GM21528 (cell line): ENCODE results near the gene TMEM135.
"Not testable (repeated sequence)": the region's sequence is repeated elsewhere in the genome, so short reads cannot be mapped to it uniquely, and the experiment has no call there.

Experiments
- ATAC-seq: cut with Tn5 transposase; IDR thresholded peaks from one replicate; pipeline ENCODE4 v1.9.1; 2021; ENCODE audit warnings: mild to moderate bottlenecking, moderate library complexity; ENCODE audit not compliant: unreplicated experiment, low FRiP score

Gene TMEM135

DNA sequence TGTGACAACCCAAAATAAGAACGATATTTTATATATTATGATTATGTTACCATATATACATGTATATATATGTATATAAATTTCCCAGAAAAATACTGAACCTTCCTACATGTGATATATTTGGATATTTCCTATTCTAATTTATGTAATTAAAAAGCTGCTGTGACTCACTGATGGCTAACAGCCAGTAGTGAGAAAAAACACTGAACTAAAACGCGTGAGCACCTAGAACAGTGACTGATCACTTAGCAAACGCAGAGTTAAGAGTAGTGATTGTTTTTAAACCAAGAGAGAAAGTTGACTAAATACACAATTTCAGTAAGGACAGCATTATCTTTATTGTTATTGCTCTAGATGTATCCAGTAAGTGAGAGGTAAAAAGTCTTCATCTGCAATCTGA lies 213.8 kb downstream of the TMEM135 start:
- no peak for ATAC-seq

DNA sequence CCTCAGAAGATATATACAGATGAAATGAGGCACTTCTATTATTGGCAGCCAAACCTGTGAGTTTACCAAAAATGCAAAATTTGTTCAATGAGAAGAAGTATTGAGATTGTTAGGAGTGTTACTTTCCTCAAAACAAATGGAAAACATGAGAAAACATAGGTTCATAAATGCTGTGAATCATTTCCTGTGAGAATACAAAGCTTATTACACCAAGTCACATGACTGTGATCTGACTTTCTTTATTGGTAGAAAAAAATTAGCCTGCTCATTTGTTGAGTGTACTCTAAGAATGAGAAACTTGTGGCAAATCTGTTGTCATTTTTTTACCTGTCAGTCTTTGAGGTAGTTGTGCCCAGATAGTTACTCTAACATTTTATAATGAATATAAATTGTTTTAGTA lies 215.1 kb downstream of the TMEM135 start:
- no peak for ATAC-seq

GRCh38 chr11:87254562-87254961 lies 216.8 kb downstream of the TMEM135 start:
- no peak for ATAC-seq

DNA sequence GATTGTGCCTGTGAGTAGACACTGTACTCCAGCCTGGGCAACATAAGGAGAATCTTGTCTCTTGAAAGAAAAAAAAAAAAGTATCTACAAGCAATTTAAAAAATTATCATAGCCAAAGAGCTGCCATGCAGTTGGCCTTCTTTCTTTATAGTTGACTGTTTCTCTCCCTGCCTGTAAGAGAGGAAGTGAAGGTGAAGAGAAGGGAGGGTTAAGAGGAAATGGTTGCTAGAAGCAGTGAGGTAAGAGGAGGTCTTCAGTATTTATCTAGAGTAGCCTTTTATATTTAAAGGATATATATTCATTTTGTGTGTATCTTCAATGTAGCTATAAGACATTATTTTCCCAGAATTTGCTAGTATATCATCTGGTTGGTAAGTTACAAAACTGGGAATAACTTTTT lies 217.9 kb downstream of the TMEM135 start:
- ATAC-seq, result no peak

DNA sequence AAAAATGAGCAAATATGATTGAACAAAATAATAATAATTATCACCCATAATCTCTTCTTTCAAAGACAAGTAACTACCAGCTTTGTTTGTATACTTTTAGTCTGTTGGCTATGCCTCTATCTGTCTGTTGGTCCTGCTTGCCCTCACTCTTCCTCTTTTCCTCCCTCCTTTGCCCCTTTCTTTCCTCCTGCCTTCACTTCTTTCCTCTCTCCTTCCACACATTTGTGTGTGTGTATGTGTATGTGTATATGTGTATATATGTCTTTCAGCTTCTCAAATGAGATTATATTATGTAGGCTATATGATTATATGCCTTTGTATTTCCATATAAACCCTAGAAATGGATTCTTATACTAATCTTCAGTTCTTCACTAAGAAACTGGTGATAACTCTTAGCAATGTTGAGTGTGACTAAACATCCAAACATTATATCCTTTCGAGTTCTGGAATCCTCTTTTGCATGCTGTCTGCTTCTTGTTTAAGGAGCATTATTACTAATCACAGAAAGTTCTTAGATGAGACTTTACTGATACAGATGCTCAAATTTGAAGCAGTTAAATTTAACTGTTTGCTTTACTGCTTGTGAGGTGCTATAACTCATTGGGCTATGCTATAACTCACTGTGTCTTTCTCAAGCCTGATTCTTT lies 219.1 kb downstream of the TMEM135 start:
- ATAC-seq, result no peak

- no peak for ATAC-seq
Observed at GRCh38 chr11:87258171-87258833, 220.6 kb downstream of the TMEM135 start.

GRCh38 chr11:87259736-87260135 lies 222.0 kb downstream of the TMEM135 start:
- ATAC-seq, result no peak

DNA sequence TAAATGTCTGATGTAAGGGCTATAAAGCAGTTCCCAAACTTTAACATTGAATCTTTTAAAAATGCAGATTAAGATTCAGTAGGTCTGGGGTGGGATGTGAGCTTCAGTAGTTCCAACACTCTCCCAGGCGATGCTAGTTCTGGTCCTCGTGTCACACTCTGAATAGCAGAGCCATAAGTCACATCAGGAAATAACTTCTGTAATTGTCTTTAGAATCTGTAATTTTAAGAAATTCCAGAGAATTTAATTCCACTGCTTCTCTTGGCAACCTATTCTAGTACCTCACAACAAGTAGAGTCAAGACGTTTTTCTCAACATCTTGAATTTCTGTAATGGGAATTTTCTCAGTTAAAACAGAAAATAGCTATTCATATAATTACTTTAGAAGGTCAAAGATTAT lies 223.1 kb downstream of the TMEM135 start:
- ATAC-seq, result no peak

DNA sequence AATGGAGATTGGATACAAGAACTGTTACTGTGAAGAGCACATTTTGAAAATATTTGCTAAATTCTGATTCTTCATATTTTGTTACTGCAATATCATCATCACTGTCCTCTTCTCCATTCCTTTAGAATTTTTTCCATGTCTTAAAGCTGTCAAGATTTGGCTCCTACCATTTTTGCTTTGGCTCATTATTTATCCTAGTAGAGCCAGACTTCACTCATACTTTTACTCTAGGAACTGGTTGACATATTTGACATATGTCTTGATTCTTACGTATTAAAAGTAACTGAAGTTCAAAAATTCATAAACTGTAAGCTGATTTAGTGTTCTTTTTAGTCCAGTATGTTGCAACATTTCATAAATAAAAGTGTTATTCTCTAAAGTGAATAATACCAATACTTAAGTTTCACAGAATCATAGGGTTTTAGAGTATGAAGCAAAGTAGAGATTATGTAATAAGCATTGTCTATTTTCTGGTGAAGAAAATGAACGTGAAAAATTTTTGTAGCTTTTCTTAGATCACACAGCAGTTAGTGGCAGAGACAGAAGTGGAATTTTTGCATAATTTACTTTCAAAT lies 225.6 kb downstream of the TMEM135 start:
- ATAC-seq, result no peak

GRCh38 chr11:87263979-87264378 lies 226.2 kb downstream of the TMEM135 start:
- ATAC-seq, result no peak

GRCh38 chr11:87265132-87265531 lies 227.4 kb downstream of the TMEM135 start:
- no peak for ATAC-seq

- ATAC-seq, result no peak
Observed at GRCh38 chr11:87265979-87266378, 228.2 kb downstream of the TMEM135 start.

DNA sequence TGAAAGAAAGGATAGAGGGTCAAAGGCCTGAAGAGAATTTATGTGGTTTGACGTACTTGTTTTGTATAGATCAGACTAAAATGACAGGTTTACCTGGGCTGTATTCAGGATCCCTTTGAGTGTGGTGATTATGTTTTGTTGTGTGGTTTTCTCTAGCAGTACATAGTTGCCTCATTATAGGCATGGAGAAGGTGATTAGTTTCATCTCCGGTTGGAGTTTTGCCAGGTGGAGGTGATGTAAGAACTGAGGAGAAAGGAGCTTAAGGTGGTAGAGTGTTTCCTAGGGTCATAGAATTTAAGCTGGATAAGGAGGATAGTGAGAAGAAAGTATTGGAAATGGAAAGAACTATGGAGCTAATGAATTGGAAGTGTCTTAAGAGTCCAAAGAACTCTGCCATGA lies 229.0 kb downstream of the TMEM135 start:
- ATAC-seq, result no peak

- ATAC-seq, result not testable (repeated sequence)
Observed at GRCh38 chr11:87271951-87272350, 234.2 kb downstream of the TMEM135 start.

DNA sequence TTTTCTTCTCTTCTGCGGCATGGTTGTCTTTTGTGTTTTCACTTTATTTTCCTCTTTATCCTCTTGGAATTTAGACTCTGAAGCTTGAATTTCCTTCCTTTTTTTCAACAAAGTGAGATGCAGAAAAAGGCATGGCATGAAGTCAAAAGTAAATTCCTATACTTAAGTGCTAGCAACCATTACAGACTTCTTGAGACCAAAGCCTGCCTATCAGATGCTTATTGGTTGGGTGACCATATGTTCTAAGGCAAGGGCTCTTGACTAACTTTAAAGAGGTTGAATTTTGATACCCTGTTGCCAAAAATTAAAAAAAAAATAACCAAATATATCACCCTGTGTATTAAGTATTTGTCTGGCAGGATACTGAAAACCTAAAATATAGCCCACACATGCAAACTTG lies 237.4 kb downstream of the TMEM135 start:
- no peak for ATAC-seq

GRCh38 chr11:87280143-87280542 lies 242.4 kb downstream of the TMEM135 start:
- no peak for ATAC-seq

- ATAC-seq, result no peak
Observed at GRCh38 chr11:87281496-87281895, 243.8 kb downstream of the TMEM135 start.

GRCh38 chr11:87284306-87284705 lies 246.6 kb downstream of the TMEM135 start:
- ATAC-seq, result no peak

DNA sequence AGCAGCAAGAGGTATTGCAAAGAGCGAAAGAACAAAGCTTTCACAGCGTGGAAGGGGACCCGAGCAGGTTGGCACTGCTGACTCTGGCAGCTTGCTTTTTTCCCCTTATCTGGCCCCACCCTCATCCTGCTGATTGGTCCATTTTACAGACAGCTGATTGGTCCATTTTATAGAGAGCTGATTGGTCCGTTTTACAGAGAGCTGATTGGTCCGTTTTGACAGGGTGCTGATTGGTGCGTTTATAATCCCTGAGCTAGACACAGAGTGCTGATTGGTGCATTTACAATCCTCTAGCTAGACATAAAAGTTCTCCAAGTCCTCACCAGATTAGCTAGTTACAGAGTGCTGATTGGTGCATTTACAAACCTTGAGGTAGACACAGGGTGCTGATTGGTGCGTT lies 247.9 kb downstream of the TMEM135 start:
- not testable (repeated sequence) for ATAC-seq

DNA sequence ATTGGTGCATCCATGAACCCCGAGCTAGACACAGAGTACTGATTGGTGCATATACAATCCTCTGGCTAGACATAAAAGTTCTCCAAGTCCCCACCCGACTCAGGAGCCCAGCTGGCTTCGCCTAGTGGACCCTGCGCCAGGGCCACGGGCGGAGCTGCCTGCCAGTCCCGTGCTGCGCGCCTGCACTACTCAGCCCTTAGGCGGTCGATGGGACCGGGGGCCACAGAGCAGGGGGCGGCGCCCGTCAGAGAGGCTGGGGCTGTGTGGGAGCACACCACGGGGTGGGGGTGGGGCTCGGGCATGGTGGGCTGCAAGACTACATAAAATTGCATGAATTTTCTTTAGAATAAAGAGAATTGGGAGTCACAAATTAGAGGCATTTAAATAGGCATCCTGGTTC lies 248.6 kb downstream of the TMEM135 start:
- no peak for ATAC-seq

- no peak for ATAC-seq
Observed at GRCh38 chr11:87290304-87290922, 252.7 kb downstream of the TMEM135 start.

- no peak for ATAC-seq
Observed at GRCh38 chr11:87292598-87292997, 254.9 kb downstream of the TMEM135 start.
